HG02623 (cell line): Measurements from ENCODE around the gene ZBTB17.

Source experiments
- ATAC-seq: cut with Tn5 transposase; IDR thresholded peaks from one replicate; pipeline ENCODE4 v1.9.1; 2021; ENCODE audit warnings: moderate library complexity; ENCODE audit not compliant: unreplicated experiment

The ZBTB17 gene

GRCh38 chr1:15948091-15948591 is 27.8 kb downstream of the ZBTB17 start:
- ATAC-seq = no peak

GRCh38 chr1:15947382-15948090 is 28.4 kb downstream of the ZBTB17 start:
- ATAC-seq = no peak

- ATAC-seq = no peak
Measured at GRCh38 chr1:15946571-15947381, 29.1 kb downstream of the ZBTB17 start.

GRCh38 chr1:15945832-15946448 is 30.0 kb downstream of the ZBTB17 start:
- no peak for ATAC-seq

- ATAC-seq = no peak
Measured at GRCh38 chr1:15945011-15945831, 30.7 kb downstream of the ZBTB17 start.

- ATAC-seq = no peak
Measured at GRCh38 chr1:15944308-15945010, 31.4 kb downstream of the ZBTB17 start.

- no peak for ATAC-seq
Measured at GRCh38 chr1:15943992-15944307, 32.0 kb downstream of the ZBTB17 start.

- no peak for ATAC-seq
Measured at GRCh38 chr1:15943328-15943991, 32.4 kb downstream of the ZBTB17 start.

GRCh38 chr1:15942661-15943327 is 33.1 kb downstream of the ZBTB17 start:
- no peak for ATAC-seq

GRCh38 chr1:15941899-15942660 is 33.8 kb downstream of the ZBTB17 start:
- ATAC-seq = no peak

GRCh38 chr1:15941044-15941840 is 34.7 kb downstream of the ZBTB17 start:
- no peak for ATAC-seq

- no peak for ATAC-seq
Measured at GRCh38 chr1:15940110-15941043, 35.5 kb downstream of the ZBTB17 start.

- no peak for ATAC-seq
Measured at GRCh38 chr1:15939181-15940109, 36.5 kb downstream of the ZBTB17 start.

- no peak for ATAC-seq
Measured at GRCh38 chr1:15938628-15939161, 37.2 kb downstream of the ZBTB17 start.

- ATAC-seq = no peak
Measured at GRCh38 chr1:15937706-15938168, 38.2 kb downstream of the ZBTB17 start.
